K562 (cell line): ENCODE results near the gene DGKA. TPM values are rescaled to one million over a fixed set of nuclear protein-coding genes. Genes with fewer than 3 reads are reported as not detected.

Experiments used
- ATAC-seq: fragments of 200-7000 bp; cut with Tn5 transposase; 3 replicates; pipeline ENCODE4 v1.9.1; 2020; ENCODE audit warnings: moderate library complexity
- BruUV-seq: library from RNA; stranded (reverse); fragments of 400-500 nt; replicated peaks from 2 replicates; lab custom pipeline; 2021; lab: Mats Ljungman, UMichigan
- CTCF ChIA-PET: fragments of 300-600 bp; formaldehyde crosslinking; extraction: SDS; loops from one replicate; lab custom pipeline; 2021; ENCODE audit warnings: low intra/inter-chr PET ratio; lab: Yijun Ruan, JAX
- POLR2A ChIA-PET: fragments of 300-600, 350-650 bp; sonication (Branson Sonifier 250); formaldehyde crosslinking; extraction: SDS; loops from one replicate; lab custom pipeline; 2021; ENCODE audit warnings: antibody characterized with exemption, inconsistent platforms; lab: Yijun Ruan, JAX
- DNase-seq, 4 experiments: peaks; one replicate each; pipeline versions ENCODE4 v3.0.0 to v3.0.0-alpha.2; 2011 to 2018; ENCODE audit warnings: low spot score in 3 of 4, mixed read lengths in 3 of 4; ENCODE audit errors: extremely low read depth in 1 of 4
- FAIRE-seq: peaks from 2 replicates; lab custom pipeline; 2011; peaks lifted over from hg19 to GRCh38; lab: Jason Lieb, UNC
- H2AFZ ChIP-seq: 2 replicates; pipeline ENCODE4 v1.6.0; 2011; ENCODE audit warnings: low read depth, low read length, control low read depth, inconsistent platforms
- H3K27ac ChIP-seq: fragments of 200-600 bp; 3 replicates; pipeline ENCODE4 v1.8.0; 2011; ENCODE audit warnings: low read depth, mild to moderate bottlenecking, control low read depth, inconsistent platforms, low read length, moderate library complexity, mixed read lengths; ENCODE audit errors: extremely low read depth
- H3K27me3 ChIP-seq, 2 experiments: fragments of 300-600 bp in 1 of 2; 2 replicates in 1 of 2; 3 replicates in 1 of 2; pipeline versions ENCODE4 v1.6.0 to v1.8.0; 2011; ENCODE audit warnings: inconsistent platforms in 2 of 2, low read length in 2 of 2, mild to moderate bottlenecking in 1 of 2, mixed read lengths in 1 of 2, moderate library complexity in 1 of 2; ENCODE audit not compliant: control insufficient read depth in 2 of 2, insufficient read depth in 2 of 2
- H3K36me3 ChIP-seq: fragments of 300-600 bp; 3 replicates; pipeline ENCODE4 v1.8.0; 2011; ENCODE audit warnings: mild to moderate bottlenecking, low read length, inconsistent platforms; ENCODE audit not compliant: control insufficient read depth, insufficient read depth
- H3K4me1 ChIP-seq, 2 experiments: fragments of 200-600 bp in 1 of 2; replicated peaks in 1 of 2; 2 replicates in 1 of 2; 3 replicates in 1 of 2; pipeline versions ENCODE4 v1.5.1 to v1.8.0; 2011; ENCODE audit warnings: inconsistent platforms in 2 of 2, low read length in 2 of 2, mild to moderate bottlenecking in 1 of 2, mixed read lengths in 1 of 2, moderate library complexity in 1 of 2; ENCODE audit not compliant: control insufficient read depth in 2 of 2, insufficient read depth in 2 of 2
- H3K4me2 ChIP-seq: 2 replicates; pipeline ENCODE4 v1.6.1; 2011; ENCODE audit warnings: low read length, control low read depth, inconsistent platforms, mixed read lengths; ENCODE audit not compliant: insufficient read depth
- H3K4me3 ChIP-seq: fragments of 200-600 bp; sonication (generic), shearing (Covaris generic); 2 replicates; pipeline ENCODE4 v1.5.1; 2016; ENCODE audit warnings: control low read depth, inconsistent platforms
- H3K79me2 ChIP-seq: fragments of 200-600 bp; 3 replicates; pipeline ENCODE4 v1.8.0; 2011; ENCODE audit warnings: low read length, inconsistent platforms; ENCODE audit not compliant: control insufficient read depth, insufficient read depth
- H3K9ac ChIP-seq, 2 experiments: 2 replicates each; pipeline versions ENCODE4 v1.6.0 to v1.6.1; 2011; ENCODE audit warnings: low read depth in 2 of 2, low read length in 2 of 2, control low read depth in 1 of 2, inconsistent platforms in 1 of 2, mild to moderate bottlenecking in 1 of 2, mixed read lengths in 1 of 2; ENCODE audit not compliant: insufficient read depth in 1 of 2
- H3K9me1 ChIP-seq: one replicate; pipeline ENCODE4 v1.6.0; 2011; ENCODE audit warnings: inconsistent platforms, mild to moderate bottlenecking, low read length, moderate library complexity; ENCODE audit not compliant: control insufficient read depth, insufficient read depth
- H3K9me3 ChIP-seq: replicated peaks from 2 replicates; pipeline ENCODE4 v1.5.1; 2011; ENCODE audit warnings: low read depth, low read length, inconsistent platforms; ENCODE audit not compliant: control insufficient read depth, insufficient read depth
- H4K20me1 ChIP-seq: replicated peaks from 2 replicates; pipeline ENCODE4 v1.6.1; 2011; ENCODE audit warnings: low read length, inconsistent platforms, mixed read lengths; ENCODE audit not compliant: control insufficient read depth, insufficient read depth
- BCOR ChIP-seq: fragments of 450-650 bp; IDR thresholded peaks from 2 replicates; pipeline ENCODE4 v1.6.1; 2016
- BRCA1 ChIP-seq, 2 experiments: fragments of 450-650 bp in 1 of 2; sonication (generic) in 1 of 2; formaldehyde crosslinking in 1 of 2; IDR thresholded peaks; 2 replicates each; pipeline versions ENCODE4 v1.5.0 to v1.6.1; 2017 to 2020; ENCODE audit warnings: mild to moderate bottlenecking in 1 of 2, missing genetic modification reagents in 1 of 2
- C11orf30 ChIP-seq: fragments of 450-650 bp; IDR thresholded peaks from 2 replicates; pipeline ENCODE4 v1.6.1; 2016; ENCODE audit warnings: low read depth, mild to moderate bottlenecking
- CBFA2T3 ChIP-seq: fragments of 450-650 bp; IDR thresholded peaks from 2 replicates; pipeline ENCODE4 v1.6.1; 2017
- ETV1 ChIP-seq: fragments of 450-650 bp; conservative IDR thresholded peaks from 2 replicates; pipeline ENCODE4 v1.6.1; 2016; ENCODE audit warnings: missing genetic modification characterization, control low read depth, low read depth, missing compliant biosample characterization
- KLF10 ChIP-seq: fragments of 250-450 bp; sonication (Bioruptor Pico); IDR thresholded peaks from 2 replicates; pipeline ENCODE4 v1.6.1; 2021; ENCODE audit warnings: matching md5 sums
- MTA1 ChIP-seq: fragments of 450-650 bp; IDR thresholded peaks from 2 replicates; pipeline ENCODE4 v1.6.1; 2017; ENCODE audit warnings: borderline replicate concordance
- MTF1 ChIP-seq: fragments of 250-450 bp; sonication (Bioruptor Pico); IDR thresholded peaks from 2 replicates; pipeline ENCODE4 v1.9.0; 2021; ENCODE audit warnings: moderate library complexity, mild to moderate bottlenecking, inconsistent platforms, borderline replicate concordance
- OTX1 ChIP-seq: fragments of 450-650 bp; formaldehyde crosslinking; IDR thresholded peaks from 2 replicates; pipeline ENCODE4 v1.4.0; 2022; ENCODE audit warnings: mild to moderate bottlenecking
- PHB ChIP-seq: fragments of 250-450 bp; sonication (Bioruptor Pico); IDR thresholded peaks from 2 replicates; pipeline ENCODE4 v1.5.0; 2021
- SMARCB1 ChIP-seq: IDR thresholded peaks from 2 replicates; pipeline ENCODE4 v1.6.1; 2011; ENCODE audit warnings: improper control_type of control experiment, low read depth; ENCODE audit not compliant: insufficient read length
- TCFL5 ChIP-seq: fragments of 250-450 bp; sonication (Bioruptor Pico); conservative IDR thresholded peaks from 2 replicates; pipeline ENCODE4 v1.6.1; 2021; ENCODE audit warnings: mild to moderate bottlenecking, moderate library complexity, matching md5 sums
- WGBS: fragments of 100-300 bp; shearing (Covaris generic); methylation state at CpG from one replicate; pipeline ENCODE4 v1.1.6; 2016; ENCODE audit warnings: low coverage, mixed read lengths; ENCODE audit not compliant: insufficient coverage; ENCODE audit errors: missing lambda C conversion rate; 5-methylcytosine and 5-hydroxymethylcytosine counted together
- in situ Hi-C: fragments of 300-500 bp; cut with MboI; formaldehyde crosslinking; loops from 4 replicates; pipeline ENCODE4 v1.15.0; 2018; ENCODE audit warnings: inconsistent platforms, mixed read lengths
- intact Hi-C: fragments of 100-400 bp; cut with micrococcal nuclease; formaldehyde crosslinking; loops from 2 replicates; pipeline ENCODE4 v1.14.2; 2022
- polyA plus RNA-seq, 8 experiments: library from polyadenylated mRNA; depleted of rRNA in 4 of 8; stranded (reverse) in 5 of 8; unstranded in 3 of 8; fragments of >200 nt; fragmentation: Nextera tagmentation in 2 of 8; fragmentation: Illumina TruSeq in 1 of 8; extraction: Ambion mirVana in 2 of 8; extraction: Trizol in 1 of 8; gene quantifications; 2 replicates each; pipeline versions ENCODE4 v1.2.1 to v1.2.3, GENCODE V29; 2011 to 2014; ENCODE audit warnings: inconsistent platforms in 1 of 8, missing spikeins in 1 of 8
- total RNA-seq, 7 experiments: library from RNA; depleted of rRNA in 6 of 7; stranded (reverse); fragments of >200 nt in 6 of 7; fragmentation: Illumina TruSeq in 2 of 7; extraction: Trizol in 2 of 7; gene quantifications; 2 replicates each; pipeline versions ENCODE4 v1.2.1 to v1.2.3, GENCODE V29; 2011 to 2021; ENCODE audit warnings: low replicate concordance in 1 of 7
- TF ChIP-seq, protein P1 (sequence below): sonication (generic); formaldehyde crosslinking; IDR thresholded peaks from 2 replicates; pipeline ENCODE4 v1.8.0; 2022; ENCODE audit warnings: mild to moderate bottlenecking, missing genetic modification reagents

The DGKA gene
- total and polyA plus RNA-seq, 9 of the 15 experiments (the other 6 are each of a cell fraction or from before 2014, with no cell fraction given) = 3.4 to 12.4 (median 6.2) TPM

DNA sequence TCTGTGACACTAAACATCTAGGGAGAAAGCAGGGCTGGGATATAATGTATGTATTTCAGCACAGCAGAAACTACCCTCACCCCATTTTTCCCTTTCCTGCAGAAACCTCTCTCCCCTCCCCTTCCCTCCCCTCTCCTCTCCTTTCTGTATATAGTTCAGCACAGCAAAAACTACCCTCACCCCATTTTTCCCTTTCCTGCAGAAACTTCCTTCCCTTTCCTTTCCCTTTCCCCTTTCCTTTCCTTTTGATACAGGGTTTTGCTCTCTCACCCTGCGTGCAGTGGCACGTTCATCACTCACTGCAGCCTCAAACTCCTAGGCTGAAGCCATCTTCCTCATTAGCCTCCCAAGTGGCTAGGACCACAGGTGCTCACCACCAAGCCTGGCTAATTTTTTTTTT lies 32.8 kb downstream of the DGKA start:
- peaks cover 5 to 15% of the 10 kb centered on the region in 2 experiments; a peak in 4 of 5 replicates for H3K4me1 ChIP-seq
- H3K9ac ChIP-seq = no peak overlapping the region
- no peak for ATAC-seq
- H2AFZ ChIP-seq = no peak overlapping the region
- TF ChIP-seq BCOR (no peak), OTX1 (no peak), C11orf30 (no peak), BRCA1 (IDR thresholded peaks at IDR 0.05) (no peak), BRCA1 (CRISPR knock-in tag; IDR thresholded peaks at IDR 0.05) (no peak), PHB (no peak), MTF1 (CRISPR knock-in tag) (no peak), SMARCB1 (no peak), CBFA2T3 (no peak), MTA1 (no peak), TCFL5 (CRISPR knock-in tag) (no peak), ETV1 (tag) (no peak), KLF10 (CRISPR knock-in tag) (no peak)
- TF ChIP-seq, protein P1, sequence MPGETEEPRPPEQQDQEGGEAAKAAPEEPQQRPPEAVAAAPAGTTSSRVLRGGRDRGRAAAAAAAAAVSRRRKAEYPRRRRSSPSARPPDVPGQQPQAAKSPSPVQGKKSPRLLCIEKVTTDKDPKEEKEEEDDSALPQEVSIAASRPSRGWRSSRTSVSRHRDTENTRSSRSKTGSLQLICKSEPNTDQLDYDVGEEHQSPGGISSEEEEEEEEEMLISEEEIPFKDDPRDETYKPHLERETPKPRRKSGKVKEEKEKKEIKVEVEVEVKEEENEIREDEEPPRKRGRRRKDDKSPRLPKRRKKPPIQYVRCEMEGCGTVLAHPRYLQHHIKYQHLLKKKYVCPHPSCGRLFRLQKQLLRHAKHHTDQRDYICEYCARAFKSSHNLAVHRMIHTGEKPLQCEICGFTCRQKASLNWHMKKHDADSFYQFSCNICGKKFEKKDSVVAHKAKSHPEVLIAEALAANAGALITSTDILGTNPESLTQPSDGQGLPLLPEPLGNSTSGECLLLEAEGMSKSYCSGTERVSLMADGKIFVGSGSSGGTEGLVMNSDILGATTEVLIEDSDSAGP (CRISPR knock-in tag) = no peak
- in situ Hi-C loops = no loop called here
- intact Hi-C loops = no loop called here
- POLR2A ChIA-PET = no interaction called here
- no peak overlapping the region for H3K4me2 ChIP-seq
- H3K9me3 ChIP-seq = no peaks in the 10 kb centered on the region
- H3K79me2 ChIP-seq = peaks cover 22% of the 10 kb centered on the region
- 75% methylated on average over 2 of the region's 2 CpGs for WGBS
- H3K27me3 ChIP-seq = no peaks in the 10 kb centered on the region
- CTCF ChIA-PET = no interaction called here
- DNase-seq = no peak
- no peaks in the 10 kb centered on the region for H4K20me1 ChIP-seq
- FAIRE-seq = no peak
- no TSS peak for BruUV-seq
- peaks cover 11% of the 10 kb centered on the region; the same call in 2 of the 3 replicates for H3K36me3 ChIP-seq
- no peak overlapping the region for H3K4me3 ChIP-seq
- no peaks in the 10 kb centered on the region for H3K9me1 ChIP-seq
- H3K27ac ChIP-seq = no peak overlapping the region
